ENCODE measurements around the gene PDS5B.

PDS5B gene

GRCh38 chr13:32592082-32592481 is 5.8 kb downstream of the PDS5B start:
- DNase-seq = no peak

DNA sequence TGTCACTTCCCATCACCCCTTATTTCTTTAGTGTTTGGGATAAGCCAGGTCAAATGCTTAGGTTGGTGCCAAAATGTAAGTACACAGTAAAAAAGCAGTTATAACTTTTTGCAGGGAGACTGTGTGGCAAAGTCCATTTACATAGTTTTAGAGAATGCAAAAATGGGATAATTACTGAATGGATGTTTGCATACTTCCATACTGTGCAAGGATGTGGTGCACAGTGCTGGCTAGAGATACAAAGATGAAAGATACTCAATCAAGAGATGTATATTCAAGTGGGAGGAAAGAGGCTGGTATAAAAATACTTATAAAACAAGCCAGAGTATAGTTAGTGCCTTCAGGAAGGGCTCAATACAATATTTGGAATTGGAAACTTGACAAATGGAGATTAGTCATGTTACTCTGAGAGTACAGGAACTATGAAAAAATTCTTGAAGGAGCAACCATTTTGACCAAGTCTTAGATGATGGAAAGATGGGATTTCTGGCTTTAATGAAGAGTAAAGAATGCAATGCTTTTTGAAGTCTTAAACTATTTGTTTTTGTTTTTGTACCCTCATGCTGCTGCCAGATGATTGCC is 8.0 kb downstream of the PDS5B start:
- DNase-seq = no peak

DNA sequence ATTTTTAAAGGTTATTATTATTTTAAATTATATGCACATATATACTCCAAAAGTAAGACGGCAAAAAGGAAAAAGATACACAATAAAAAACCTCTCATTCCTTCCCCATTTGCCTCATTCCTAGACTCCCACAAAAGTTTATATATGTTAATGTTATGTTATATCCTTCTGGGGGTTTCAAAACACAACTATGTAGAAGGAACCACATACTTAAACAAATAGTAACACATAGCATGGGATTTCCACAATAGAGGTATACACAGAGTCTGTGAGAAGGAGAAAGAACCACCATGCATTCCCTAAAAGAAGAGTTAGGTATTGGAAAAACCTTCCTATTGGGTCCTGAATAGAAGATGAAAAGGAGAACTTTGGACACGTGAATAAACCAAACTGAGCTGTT is 9.1 kb downstream of the PDS5B start:
- DNase-seq = no peak

DNA sequence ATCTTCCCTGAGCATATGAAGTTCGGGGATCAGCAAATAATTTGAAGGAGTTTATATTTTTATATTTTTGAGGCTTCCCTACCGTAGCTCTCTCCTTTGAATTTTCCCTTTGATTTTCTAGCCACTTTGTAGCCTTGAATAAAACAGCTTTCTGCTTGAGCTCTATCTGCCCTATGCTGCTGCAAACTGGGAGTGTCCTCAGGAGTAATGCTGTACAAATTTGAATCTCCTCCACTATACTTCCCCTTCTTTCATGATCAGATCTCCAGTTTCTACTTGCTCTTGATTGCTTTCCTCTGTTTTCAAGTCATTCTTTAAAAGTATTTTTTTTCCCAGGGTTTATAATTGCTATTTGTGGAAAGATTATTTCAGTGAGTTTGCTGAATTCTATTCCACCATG is 14.6 kb downstream of the PDS5B start:
- no peak for DNase-seq

DNA sequence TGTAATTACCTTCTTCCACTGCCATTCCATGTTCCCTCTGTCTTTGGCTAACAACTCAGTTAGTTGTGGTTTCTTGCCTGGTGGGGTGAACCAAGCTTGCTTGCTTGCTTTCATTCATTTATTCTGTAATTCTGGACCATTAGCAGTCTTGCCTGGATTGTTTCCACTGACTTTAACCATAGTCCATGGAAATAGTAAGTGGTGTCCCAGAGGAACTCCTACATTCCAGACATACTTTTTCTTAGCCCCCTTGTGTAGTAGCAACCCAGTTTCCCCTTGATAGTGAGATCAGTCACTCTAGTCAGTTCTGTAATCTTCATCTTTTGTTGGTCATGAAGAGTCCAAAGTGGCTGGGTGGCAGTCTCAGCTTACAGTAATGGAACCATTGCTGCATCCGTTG is 23.2 kb downstream of the PDS5B start:
- no peak for DNase-seq

DNA sequence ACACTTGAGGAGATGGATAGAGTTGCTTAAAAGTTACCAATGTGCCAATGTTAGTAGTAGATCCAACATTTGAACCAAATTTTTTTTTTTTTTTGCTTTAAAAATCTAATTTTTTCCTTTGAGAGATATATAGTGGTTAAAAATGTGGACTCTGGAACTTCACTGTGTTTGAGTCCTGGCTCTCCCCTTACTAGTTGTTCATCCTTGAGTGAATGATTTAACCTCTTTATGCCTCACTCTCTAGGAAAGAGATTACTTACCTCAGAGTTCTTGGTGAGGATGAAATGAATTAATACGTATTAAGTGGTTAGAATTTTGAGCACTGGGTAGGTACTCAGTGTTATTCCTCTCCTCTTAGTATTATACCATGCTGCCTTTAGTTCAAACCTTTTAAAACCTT is 24.3 kb downstream of the PDS5B start:
- no peak for DNase-seq

- DNase-seq = no peak
Observed at GRCh38 chr13:32610977-32611376, 24.7 kb downstream of the PDS5B start.

- DNase-seq = no peak
Observed at GRCh38 chr13:32616883-32617511, 30.7 kb downstream of the PDS5B start.

DNA sequence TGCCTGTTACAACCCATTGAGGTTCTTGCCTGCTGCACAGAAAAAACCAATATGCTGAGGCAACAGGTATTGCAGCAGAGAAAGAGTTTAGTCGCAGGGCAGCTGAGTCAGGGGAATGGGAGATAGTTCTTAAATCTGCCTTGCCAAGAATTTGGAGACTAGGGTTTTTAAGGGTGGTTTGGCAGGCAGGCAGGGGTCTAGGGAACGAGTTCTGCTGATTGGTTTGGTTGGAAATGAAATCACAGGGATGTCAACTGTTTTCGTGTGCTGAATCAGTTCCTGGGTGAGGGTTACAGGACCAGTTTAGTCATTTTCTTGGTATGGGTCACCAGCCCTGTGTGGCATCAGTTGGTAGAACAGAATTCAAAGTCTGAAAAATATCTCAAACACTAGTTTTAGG is 36.6 kb downstream of the PDS5B start:
- no peak for DNase-seq

DNA sequence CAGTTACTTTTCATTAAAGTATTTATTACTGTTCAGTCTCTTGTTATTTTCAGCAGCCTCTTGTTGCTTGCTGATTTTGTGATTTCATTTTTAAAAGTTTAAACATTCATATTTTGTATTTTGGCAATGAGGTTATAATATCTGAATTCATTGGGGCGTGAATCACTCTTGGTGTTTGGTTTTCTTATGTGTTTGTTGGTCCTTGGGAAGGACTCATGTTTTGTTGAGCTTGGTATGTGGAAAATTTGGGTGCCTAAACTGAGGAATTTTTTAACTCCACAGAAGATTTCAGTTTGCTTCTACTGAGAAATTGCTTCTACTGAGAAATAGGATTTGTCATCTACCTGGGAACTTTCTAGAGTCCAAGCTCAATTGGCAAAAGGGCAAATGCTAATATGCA is 38.2 kb downstream of the PDS5B start:
- DNase-seq = no peak

DNA sequence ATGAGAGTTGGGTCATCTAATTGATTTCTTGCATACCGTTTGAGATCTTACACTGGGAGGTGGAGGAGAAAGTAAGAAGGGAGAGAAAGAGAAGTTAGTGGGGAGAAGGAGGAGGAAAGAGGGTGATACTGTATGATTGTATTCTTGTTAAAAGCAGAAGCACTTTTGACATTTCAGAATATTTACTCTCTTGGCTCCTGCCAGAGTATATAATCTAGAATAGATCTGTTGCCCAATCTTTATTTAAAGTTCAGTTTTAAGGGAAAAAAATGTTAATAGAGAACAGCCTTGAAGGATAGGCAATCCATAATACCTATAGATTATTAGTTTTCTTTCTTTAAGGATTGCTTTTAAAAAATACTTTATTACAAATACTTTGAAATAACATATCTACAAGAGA is 41.5 kb downstream of the PDS5B start:
- DNase-seq = no peak

GRCh38 chr13:32629313-32629712 is 43.1 kb downstream of the PDS5B start:
- DNase-seq = no peak

GRCh38 chr13:32629866-32630265 is 43.6 kb downstream of the PDS5B start:
- no peak for DNase-seq

- DNase-seq = no peak
Observed at GRCh38 chr13:32632343-32632909, 46.2 kb downstream of the PDS5B start.

GRCh38 chr13:32636711-32637110 is 50.5 kb downstream of the PDS5B start:
- DNase-seq = no peak

DNA sequence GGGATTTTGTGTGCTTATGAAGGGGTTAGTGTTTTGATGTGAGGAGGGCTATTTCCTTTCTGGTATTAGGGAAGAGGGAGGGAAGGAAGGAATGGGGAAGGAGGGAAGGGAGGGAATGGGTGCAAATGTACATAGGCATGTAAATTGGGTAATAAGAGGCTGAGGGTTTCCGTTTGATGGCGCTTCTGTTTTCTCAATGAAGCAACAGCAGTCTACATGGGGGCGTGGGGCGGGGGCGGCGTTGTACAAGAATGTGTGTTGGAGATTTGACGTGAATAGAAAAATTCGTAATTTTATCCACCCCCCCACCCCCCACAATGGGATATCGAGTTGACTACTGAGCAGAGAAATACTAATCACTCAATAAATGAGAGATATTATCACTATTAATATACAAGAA is 52.5 kb downstream of the PDS5B start:
- no peak for DNase-seq

DNA sequence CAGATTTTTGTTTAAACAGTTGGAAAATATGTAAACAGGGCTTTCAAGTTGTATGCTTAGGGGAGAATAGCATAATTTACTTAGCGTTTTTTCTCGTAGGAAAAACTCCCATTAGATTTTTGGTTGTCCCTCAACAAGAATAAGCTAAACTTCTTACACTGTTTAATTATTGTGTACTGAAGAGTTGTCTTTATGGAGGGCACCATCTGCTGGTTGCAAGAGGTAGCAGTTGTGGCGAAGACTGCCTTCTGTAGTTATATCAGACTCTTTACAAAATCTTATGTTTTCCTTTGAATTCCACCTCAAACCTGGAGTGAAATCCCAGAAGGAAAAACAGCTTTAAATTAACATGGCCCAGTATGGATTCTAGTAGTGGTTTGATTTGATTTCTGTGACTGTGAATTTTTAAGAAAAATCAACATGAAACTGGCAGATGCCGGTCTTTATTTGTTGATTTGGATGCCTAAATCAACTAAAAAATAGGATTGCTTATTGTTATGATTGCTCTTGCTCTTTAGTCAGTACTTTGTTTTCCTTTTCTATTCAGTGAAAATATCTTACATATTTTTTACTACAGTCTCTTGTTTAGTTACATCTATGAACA is 53.4 kb downstream of the PDS5B start:
- DNase-seq = peak; percentile 1

- DNase-seq = no peak
Observed at GRCh38 chr13:32642316-32642715, 56.1 kb downstream of the PDS5B start.

GRCh38 chr13:32642858-32643257 is 56.6 kb downstream of the PDS5B start:
- no peak for DNase-seq

GRCh38 chr13:32645854-32646253 is 59.6 kb downstream of the PDS5B start:
- DNase-seq = no peak

- no peak for DNase-seq
Observed at GRCh38 chr13:32647926-32648325, 61.7 kb downstream of the PDS5B start.

- DNase-seq = peak; percentile 30
Observed at GRCh38 chr13:32650705-32651311, 64.6 kb downstream of the PDS5B start.

- no peak for DNase-seq
Observed at GRCh38 chr13:32657309-32657708, 71.1 kb downstream of the PDS5B start.

DNA sequence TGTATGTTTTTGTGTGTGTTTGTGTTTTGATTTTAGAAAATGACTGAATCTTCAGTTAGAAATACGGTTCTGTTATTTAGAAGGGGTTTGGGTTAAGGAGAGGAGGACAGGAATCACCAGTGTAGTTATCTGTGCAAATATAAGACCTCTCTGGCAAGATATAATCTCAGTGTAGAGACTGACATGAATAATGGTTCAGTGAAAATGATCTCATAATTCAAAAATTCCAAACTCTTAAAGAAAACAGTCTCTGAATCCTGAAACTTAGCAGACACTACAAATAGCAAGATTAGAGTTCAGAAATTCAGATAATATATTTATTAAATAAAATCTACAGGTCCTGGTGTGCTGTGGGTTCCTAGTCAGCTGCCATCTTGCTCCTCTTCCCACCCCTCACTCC is 73.5 kb downstream of the PDS5B start:
- no peak for DNase-seq

Data from DMS 273 treated with DMSO at 0.1 percent for 48 hours (cell line).